ENCODE measurements around the gene LMAN2L. TPM values are rescaled to one million over a fixed set of nuclear protein-coding genes. Genes with fewer than 3 reads are reported as not detected.

LMAN2L gene
- total RNA-seq, 1 donor, result 31.1 TPM

DNA sequence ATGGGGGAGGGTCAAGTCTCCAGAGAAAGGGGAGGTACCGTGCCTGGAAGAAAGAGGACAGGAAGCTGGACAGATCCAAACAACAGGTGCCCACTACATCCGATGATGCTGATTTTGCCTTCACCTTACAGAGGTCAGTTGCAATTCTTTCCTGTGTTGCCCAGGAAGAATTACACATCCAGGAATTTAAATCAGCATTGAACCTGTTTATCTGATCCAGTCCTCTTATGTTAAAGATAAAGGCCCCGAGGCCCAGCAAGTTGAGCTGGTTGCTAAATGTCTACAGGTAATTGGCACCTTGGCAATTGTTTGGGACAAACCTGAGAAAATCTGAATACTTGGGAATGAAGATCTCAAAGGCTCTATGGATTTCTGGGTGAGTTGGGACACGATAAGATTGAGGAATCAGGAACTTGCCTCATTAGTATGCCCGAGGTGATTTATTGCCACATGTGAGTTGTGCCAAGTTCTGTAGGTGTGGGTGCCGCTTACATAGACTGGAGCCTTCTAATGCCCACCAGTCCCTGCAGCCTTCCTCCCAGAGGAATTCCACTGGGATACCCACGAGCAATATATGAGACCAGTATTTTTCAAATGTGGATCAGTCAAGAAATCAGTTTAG, 13.9 kb upstream of the LMAN2L start:
- no peak for DNase-seq (ENCODE audit: low read depth)
- no peak overlapping the region for H3K4me3 ChIP-seq (ENCODE audit: low read depth, low read length)
- TF ChIP-seq, protein P1, sequence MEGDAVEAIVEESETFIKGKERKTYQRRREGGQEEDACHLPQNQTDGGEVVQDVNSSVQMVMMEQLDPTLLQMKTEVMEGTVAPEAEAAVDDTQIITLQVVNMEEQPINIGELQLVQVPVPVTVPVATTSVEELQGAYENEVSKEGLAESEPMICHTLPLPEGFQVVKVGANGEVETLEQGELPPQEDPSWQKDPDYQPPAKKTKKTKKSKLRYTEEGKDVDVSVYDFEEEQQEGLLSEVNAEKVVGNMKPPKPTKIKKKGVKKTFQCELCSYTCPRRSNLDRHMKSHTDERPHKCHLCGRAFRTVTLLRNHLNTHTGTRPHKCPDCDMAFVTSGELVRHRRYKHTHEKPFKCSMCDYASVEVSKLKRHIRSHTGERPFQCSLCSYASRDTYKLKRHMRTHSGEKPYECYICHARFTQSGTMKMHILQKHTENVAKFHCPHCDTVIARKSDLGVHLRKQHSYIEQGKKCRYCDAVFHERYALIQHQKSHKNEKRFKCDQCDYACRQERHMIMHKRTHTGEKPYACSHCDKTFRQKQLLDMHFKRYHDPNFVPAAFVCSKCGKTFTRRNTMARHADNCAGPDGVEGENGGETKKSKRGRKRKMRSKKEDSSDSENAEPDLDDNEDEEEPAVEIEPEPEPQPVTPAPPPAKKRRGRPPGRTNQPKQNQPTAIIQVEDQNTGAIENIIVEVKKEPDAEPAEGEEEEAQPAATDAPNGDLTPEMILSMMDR (IDR thresholded peaks at IDR 0.05; ENCODE audit: insufficient read depth, low read depth, low read length), result no peak

DNA sequence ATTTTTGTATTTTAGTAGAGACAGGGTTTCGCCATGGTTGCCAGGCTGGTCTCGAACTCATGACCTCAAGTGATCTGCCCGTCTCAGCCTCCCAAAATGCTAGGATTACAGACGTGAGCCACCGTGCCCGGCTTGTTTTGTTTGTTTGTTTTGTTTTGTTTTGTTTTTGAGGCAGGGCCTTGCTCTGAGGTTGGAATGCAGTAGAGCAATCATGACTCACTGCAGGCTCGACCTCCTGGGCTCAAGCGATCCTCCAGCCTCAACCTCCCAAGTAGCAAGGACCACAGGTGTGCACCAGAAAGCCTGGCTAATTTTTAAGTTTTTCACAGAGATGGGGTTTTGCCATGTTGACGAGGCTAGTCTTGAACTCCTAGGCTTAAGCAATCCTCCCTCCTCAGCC, 11.9 kb upstream of the LMAN2L start:
- no peak overlapping the region for H3K4me3 ChIP-seq (ENCODE audit: low read depth, low read length)
- TF ChIP-seq, protein P1 (IDR thresholded peaks at IDR 0.05; ENCODE audit: insufficient read depth, low read depth, low read length), result no peak
- DNase-seq (ENCODE audit: low read depth), result no peak

DNA sequence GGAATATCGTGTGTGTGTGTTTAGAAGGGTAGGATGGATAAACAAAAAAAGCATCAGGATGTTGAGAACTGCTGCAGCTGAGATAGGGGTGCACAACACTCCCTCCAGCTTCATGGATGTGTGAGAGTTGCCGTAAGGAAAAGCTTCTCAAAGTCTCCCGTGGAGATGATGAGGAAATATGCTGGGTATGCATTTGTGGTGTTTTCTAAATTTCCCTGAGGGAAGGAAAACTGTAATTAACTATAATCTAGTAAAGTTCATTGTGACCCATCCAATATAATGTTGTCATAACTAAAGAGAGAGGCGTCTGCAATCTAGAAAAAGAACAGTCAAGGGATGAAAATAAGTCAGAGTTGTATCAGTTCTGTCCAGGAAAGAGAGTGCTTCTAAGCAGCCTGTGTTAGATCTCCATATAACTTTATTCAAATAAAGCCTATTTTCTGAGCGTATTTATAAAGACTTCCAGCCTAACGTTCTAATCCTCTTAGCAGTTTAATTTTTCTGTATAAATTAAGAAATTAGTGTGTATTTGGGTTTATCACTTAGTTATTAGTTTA, 7.3 kb upstream of the LMAN2L start:
- H3K4me3 ChIP-seq (ENCODE audit: low read depth, low read length), result no peak overlapping the region
- DNase-seq (ENCODE audit: low read depth), result peak; percentile 36
- TF ChIP-seq, protein P1 (IDR thresholded peaks at IDR 0.05; ENCODE audit: insufficient read depth, low read depth, low read length), result no peak

DNA sequence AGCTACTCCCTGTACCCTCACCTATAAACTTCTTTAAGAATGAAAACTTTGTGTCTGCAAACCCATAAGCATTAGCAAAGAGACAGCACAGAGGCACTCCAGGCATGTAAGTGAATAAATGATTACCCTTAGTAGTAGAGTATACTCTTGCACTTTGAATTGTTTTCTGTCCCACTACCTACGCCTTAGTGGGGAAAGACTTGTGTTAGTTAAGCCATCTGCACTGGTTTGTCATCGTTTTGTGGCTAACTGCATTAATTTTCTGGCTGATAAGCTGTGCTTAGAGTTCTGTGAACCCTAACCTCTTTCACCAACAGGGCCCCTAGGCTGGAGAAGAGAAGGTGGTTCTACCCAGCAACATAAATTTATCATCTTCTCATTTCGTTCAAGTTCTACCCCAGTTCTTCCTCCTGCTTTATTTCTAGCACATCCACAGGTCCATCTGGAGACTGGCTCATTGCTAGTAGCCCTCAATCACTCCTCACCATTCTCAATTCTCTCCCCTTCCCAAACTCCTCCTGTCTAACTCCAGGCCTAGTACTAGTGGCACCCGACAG, 710 bp downstream of the LMAN2L start:
- TF ChIP-seq, protein P1 (IDR thresholded peaks at IDR 0.05; ENCODE audit: insufficient read depth, low read depth, low read length), result no peak
- DNase-seq (ENCODE audit: low read depth), result peak; percentile 34
- H3K4me3 ChIP-seq (ENCODE audit: low read depth, low read length), result peak overlapping the region; percentile 93

DNA sequence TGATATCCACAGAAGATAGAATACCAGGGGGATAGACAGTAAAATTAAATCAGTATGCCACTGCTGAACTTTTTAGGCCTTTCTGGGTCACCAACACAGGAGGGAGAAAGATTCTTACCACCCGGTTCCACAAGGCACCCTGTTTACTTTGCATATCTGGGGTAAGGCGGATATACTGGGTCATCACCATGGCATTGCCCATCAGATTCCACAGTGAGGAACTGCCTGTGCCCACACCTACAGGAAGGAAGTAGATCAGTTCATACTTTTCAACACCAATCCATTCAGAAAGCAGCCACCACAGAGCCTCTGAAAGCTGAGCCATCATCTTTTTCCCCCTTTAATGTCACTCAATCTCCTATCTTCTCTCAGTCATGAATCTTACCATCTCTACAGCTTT, 2.0 kb downstream of the LMAN2L start:
- no peak overlapping the region for H3K4me3 ChIP-seq (ENCODE audit: low read depth, low read length)
- TF ChIP-seq, protein P1 (IDR thresholded peaks at IDR 0.05; ENCODE audit: insufficient read depth, low read depth, low read length), result no peak
- DNase-seq (ENCODE audit: low read depth), result no peak

DNA sequence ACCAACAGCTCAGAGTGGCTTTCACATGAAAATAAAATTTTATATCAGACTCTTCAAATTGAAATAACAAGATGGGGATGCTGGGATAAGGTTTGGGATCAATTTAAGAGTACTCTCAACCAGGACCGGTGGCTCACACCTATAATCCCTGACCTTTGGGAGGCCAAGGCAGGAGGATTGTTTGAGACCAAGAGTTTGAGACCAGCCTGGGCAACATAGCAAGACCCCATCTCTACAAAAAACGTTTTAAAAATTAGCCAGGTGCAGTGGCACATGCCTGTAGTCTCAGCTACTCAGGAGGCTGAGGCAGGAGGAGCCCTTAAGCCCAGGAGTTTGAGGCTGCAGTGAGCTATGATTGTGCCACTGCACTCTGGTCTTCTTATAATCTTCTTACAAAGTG, 2.6 kb downstream of the LMAN2L start:
- TF ChIP-seq, protein P1 (IDR thresholded peaks at IDR 0.05; ENCODE audit: insufficient read depth, low read depth, low read length), result no peak
- no peak overlapping the region for H3K4me3 ChIP-seq (ENCODE audit: low read depth, low read length)
- no peak for DNase-seq (ENCODE audit: low read depth)

Measured in fibroblast of villous mesenchyme (primary cell).